Osteoblast (primary cell): ENCODE data around the gene MEOX1. TPM values are rescaled to one million over a fixed set of nuclear protein-coding genes. Genes with fewer than 3 reads are reported as not detected.
"Not testable (repeated sequence)": the region's sequence is repeated elsewhere in the genome, so short reads cannot be mapped to it uniquely, and the experiment has no call there.

Source experiments
- DNase-seq: peaks from one replicate; pipeline ENCODE4 v3.0.0; 2011; ENCODE audit warnings: low spot score, mixed read lengths; ENCODE audit not compliant: insufficient read length; ENCODE audit errors: missing footprints
- H2AFZ ChIP-seq: 2 replicates; pipeline ENCODE4 v1.6.0; 2011; ENCODE audit warnings: mild to moderate bottlenecking, low read length
- H3K27ac ChIP-seq: 2 replicates; pipeline ENCODE4 v1.5.1; 2011; ENCODE audit warnings: mild to moderate bottlenecking, low read depth, low read length, moderate library complexity
- H3K27me3 ChIP-seq: 2 replicates; pipeline ENCODE4 v1.6.0; 2012; ENCODE audit warnings: mild to moderate bottlenecking, control low read depth, inconsistent platforms, low read length, moderate library complexity; ENCODE audit not compliant: insufficient read depth
- H3K36me3 ChIP-seq: 2 replicates; pipeline ENCODE4 v1.5.1; 2011; ENCODE audit warnings: mild to moderate bottlenecking, low read length, control low read depth, moderate library complexity; ENCODE audit not compliant: insufficient read depth
- H3K4me1 ChIP-seq: 2 replicates; pipeline ENCODE4 v1.5.1; 2011; ENCODE audit warnings: mild to moderate bottlenecking, low read length, control low read depth, moderate library complexity; ENCODE audit not compliant: insufficient read depth
- H3K4me2 ChIP-seq: 2 replicates; pipeline ENCODE4 v1.6.0; 2011; ENCODE audit warnings: mild to moderate bottlenecking, low read length; ENCODE audit not compliant: insufficient read depth
- H3K4me3 ChIP-seq: fragments of 200-600 bp; sonication (generic); 3 replicates; pipeline ENCODE4 v1.5.1; 2012; ENCODE audit warnings: mild to moderate bottlenecking, low read length, inconsistent platforms; ENCODE audit not compliant: insufficient read depth
- H3K79me2 ChIP-seq: 2 replicates; pipeline ENCODE4 v1.6.0; 2012; ENCODE audit warnings: mild to moderate bottlenecking, low read length, control low read depth, inconsistent platforms; ENCODE audit not compliant: insufficient read depth
- H3K9me3 ChIP-seq: 2 replicates; pipeline ENCODE4 v1.5.1; 2011; ENCODE audit warnings: low read depth, low read length, control low read depth
- H4K20me1 ChIP-seq: 2 replicates; pipeline ENCODE4 v1.6.0; 2012; ENCODE audit warnings: mild to moderate bottlenecking, low read length, control low read depth; ENCODE audit not compliant: insufficient read depth
- CTCF ChIP-seq: IDR thresholded peaks from 2 replicates; pipeline ENCODE4 v1.5.1; 2011; ENCODE audit warnings: mild to moderate bottlenecking, low read depth, low read length, moderate library complexity; ENCODE audit errors: extremely low read depth
- total RNA-seq: library from RNA; depleted of rRNA; stranded (reverse); fragments of >200 nt; gene quantifications from 2 replicates; pipeline ENCODE4 v1.2.3, GENCODE V29; 2012

The MEOX1 gene
- total RNA-seq, 1 donor = under 0.01 TPM

GRCh38 chr17:43690624-43691316, 29.0 kb upstream of the MEOX1 start:
- H3K4me1 ChIP-seq = peaks cover under 1% of the 10 kb centered on the region
- no peaks in the 10 kb centered on the region for H3K79me2 ChIP-seq
- no peaks in the 10 kb centered on the region for H4K20me1 ChIP-seq
- H3K27me3 ChIP-seq = peaks cover 30% of the 10 kb centered on the region
- H3K27ac ChIP-seq = no peak overlapping the region
- no peaks in the 10 kb centered on the region for H3K36me3 ChIP-seq
- no peak overlapping the region for H3K4me3 ChIP-seq
- no peak for TF ChIP-seq CTCF
- no peak overlapping the region for H3K4me2 ChIP-seq
- DNase-seq = no peak
- H3K9me3 ChIP-seq = no peaks in the 10 kb centered on the region
- no peak overlapping the region for H2AFZ ChIP-seq

DNA sequence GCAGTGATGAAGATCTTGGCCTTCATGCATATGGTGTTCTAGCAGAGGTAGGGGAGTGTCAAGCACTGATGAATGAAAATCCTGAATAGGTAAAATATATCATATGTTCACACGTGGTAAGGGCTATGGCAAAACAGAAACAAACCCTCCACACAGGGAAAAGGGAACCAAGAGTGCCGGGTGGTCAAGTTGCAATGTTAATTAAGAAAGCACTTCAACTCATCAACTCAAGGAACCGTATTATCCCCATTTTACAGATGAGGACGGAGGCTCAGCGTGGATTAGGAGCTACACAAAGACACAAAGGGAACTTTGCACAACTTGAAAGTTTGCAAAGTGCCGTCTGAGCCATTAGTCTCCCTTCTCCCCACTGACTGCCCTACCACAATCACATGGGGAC, 28.1 kb upstream of the MEOX1 start:
- Histone ChIP-seq H3K4me3 (no peak overlapping the region), H2AFZ (no peak overlapping the region), H3K79me2 (no peaks in the 10 kb centered on the region), H3K9me3 (no peaks in the 10 kb centered on the region), H3K27ac (no peak overlapping the region), H3K4me1 (no peaks in the 10 kb centered on the region), H3K36me3 (no peaks in the 10 kb centered on the region), H3K27me3 (peaks cover 30% of the 10 kb centered on the region), H3K4me2 (no peak overlapping the region), H4K20me1 (no peaks in the 10 kb centered on the region)
- no peak for DNase-seq
- TF ChIP-seq CTCF = no peak

DNA sequence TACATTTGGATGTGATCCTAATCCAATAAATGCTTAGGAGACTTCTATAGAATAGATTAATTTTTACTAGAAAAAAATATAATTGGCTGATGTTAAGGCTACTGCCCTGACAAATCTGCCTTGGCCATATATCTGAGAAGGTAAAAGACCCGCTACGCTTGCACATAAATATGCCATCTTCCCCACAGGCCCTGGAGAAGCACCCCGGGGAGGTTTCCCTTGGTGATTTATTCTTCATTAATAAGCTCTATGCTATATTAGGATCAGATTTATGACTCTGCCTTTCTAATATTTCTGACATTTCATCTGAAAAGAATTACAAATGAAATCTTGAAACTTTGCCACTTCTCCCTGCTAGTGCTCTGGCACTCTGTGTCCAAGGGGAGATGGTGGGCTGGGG, 27.4 kb upstream of the MEOX1 start:
- Histone ChIP-seq H4K20me1 (no peaks in the 10 kb centered on the region), H3K27ac (no peak overlapping the region), H3K4me1 (no peaks in the 10 kb centered on the region), H2AFZ (no peak overlapping the region), H3K9me3 (no peaks in the 10 kb centered on the region), H3K4me2 (no peak overlapping the region), H3K4me3 (no peak overlapping the region), H3K27me3 (peaks cover 29% of the 10 kb centered on the region), H3K79me2 (no peaks in the 10 kb centered on the region), H3K36me3 (no peaks in the 10 kb centered on the region)
- TF ChIP-seq CTCF = no peak
- DNase-seq = no peak

GRCh38 chr17:43686957-43687356, 25.2 kb upstream of the MEOX1 start:
- H3K27me3 ChIP-seq = peaks cover 29% of the 10 kb centered on the region
- H3K79me2 ChIP-seq, H3K27ac ChIP-seq, H2AFZ ChIP-seq, H3K4me2 ChIP-seq, DNase-seq, H4K20me1 ChIP-seq, H3K36me3 ChIP-seq, H3K4me1 ChIP-seq, H3K9me3 ChIP-seq, H3K4me3 ChIP-seq: not testable (repeated sequence)
